Ishikawa (cell line): ENCODE measurements around the gene FAM181B.

Experiments used
- CEBPB ChIP-seq: IDR thresholded peaks from 2 replicates; pipeline ENCODE4 v1.6.1; 2012
- CREB1 ChIP-seq: IDR thresholded peaks from 2 replicates; pipeline ENCODE4 v1.6.1; 2012; ENCODE audit warnings: low read depth
- EGR1 ChIP-seq: IDR thresholded peaks from 2 replicates; pipeline ENCODE4 v1.6.1; 2012
- EP300 ChIP-seq: IDR thresholded peaks from 2 replicates; pipeline ENCODE4 v1.6.1; 2012; ENCODE audit warnings: borderline replicate concordance
- FOXM1 ChIP-seq: IDR thresholded peaks from 2 replicates; pipeline ENCODE4 v1.6.1; 2012; ENCODE audit warnings: low read depth, borderline replicate concordance
- NFIC ChIP-seq: IDR thresholded peaks from 2 replicates; pipeline ENCODE4 v1.6.1; 2012
- RAD21 ChIP-seq: IDR thresholded peaks from 2 replicates; pipeline ENCODE4 v1.6.1; 2012; ENCODE audit warnings: low read depth
- TAF1 ChIP-seq: IDR thresholded peaks from 2 replicates; pipeline ENCODE4 v1.6.1; 2012; ENCODE audit warnings: low read depth, mild to moderate bottlenecking
- TCF12 ChIP-seq: IDR thresholded peaks from 2 replicates; pipeline ENCODE4 v1.6.1; 2012; ENCODE audit warnings: low read depth
- TEAD4 ChIP-seq: IDR thresholded peaks from 2 replicates; pipeline ENCODE4 v1.6.1; 2012
- YY1 ChIP-seq: IDR thresholded peaks from 2 replicates; pipeline ENCODE4 v1.6.1; 2012; ENCODE audit warnings: low read depth
- ZBTB7A ChIP-seq: IDR thresholded peaks from 2 replicates; pipeline ENCODE4 v1.6.1; 2012; ENCODE audit warnings: low read depth
- TF ChIP-seq, protein P1 (sequence below): IDR thresholded peaks from 2 replicates; pipeline ENCODE4 v1.6.1; 2012
- TF ChIP-seq, protein P2 (sequence below): IDR thresholded peaks from 2 replicates; pipeline ENCODE4 v1.6.1; 2012; ENCODE audit warnings: low read depth, mild to moderate bottlenecking
- TF ChIP-seq, protein P3 (sequence below): IDR thresholded peaks from 2 replicates; pipeline ENCODE4 v1.6.1; 2012

The FAM181B gene

DNA sequence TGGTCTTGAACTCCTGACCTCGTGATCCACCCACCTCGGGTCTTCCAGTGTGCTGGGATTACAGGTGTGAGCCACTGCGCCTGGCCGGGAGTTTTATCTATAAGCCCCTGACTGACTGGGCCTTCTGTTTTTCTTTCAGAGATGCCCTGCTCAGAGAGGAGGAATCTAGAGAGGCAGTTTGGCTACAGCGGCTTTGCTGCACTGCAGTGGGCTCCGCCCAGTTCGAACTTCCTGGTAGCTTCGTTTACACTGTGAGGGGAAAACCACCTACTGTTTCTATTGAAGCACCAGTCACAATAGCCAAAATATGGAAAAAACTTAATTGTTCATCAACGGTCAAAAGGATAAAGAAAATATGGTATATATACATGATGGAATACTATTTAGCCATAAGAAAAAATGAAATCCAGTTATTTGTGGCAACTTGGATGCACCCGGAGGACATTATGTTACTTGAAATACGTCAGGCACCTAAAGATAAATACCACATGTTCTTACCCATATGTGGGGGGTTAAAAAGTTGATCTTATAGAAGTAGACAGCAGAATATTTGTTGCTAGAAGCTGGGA, 31.9 kb upstream of the FAM181B start:
- no peak for TF ChIP-seq FOXM1
- no peak for TF ChIP-seq TAF1
- TF ChIP-seq YY1, result no peak

DNA sequence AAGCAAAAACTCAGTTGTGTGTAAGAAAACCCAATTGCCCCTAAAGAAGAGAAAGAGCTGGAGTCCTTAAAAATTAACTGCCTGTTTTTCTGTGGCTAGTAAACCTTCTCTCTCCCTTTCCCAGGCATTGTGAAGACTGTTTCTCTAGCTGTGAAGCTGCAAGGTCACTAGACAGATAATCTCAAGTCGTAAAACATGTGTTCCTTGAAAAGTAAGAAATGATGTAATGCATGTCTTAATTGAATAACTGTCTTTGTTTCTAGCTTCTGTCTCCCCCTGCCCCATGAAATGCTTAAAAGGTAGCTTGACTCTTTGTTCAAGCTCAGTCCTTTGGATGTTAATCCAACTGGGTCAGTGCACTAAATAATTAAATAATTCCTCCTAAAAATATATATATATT, 29.5 kb upstream of the FAM181B start:
- no peak for TF ChIP-seq EP300
- no peak for TF ChIP-seq EGR1
- no peak for TF ChIP-seq FOXM1
- TF ChIP-seq ZBTB7A, result no peak
- TF ChIP-seq, protein P1, sequence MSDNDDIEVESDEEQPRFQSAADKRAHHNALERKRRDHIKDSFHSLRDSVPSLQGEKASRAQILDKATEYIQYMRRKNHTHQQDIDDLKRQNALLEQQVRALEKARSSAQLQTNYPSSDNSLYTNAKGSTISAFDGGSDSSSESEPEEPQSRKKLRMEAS, result no peak
- no peak for TF ChIP-seq NFIC
- TF ChIP-seq CEBPB, result no peak
- TF ChIP-seq YY1, result no peak
- TF ChIP-seq, protein P2, sequence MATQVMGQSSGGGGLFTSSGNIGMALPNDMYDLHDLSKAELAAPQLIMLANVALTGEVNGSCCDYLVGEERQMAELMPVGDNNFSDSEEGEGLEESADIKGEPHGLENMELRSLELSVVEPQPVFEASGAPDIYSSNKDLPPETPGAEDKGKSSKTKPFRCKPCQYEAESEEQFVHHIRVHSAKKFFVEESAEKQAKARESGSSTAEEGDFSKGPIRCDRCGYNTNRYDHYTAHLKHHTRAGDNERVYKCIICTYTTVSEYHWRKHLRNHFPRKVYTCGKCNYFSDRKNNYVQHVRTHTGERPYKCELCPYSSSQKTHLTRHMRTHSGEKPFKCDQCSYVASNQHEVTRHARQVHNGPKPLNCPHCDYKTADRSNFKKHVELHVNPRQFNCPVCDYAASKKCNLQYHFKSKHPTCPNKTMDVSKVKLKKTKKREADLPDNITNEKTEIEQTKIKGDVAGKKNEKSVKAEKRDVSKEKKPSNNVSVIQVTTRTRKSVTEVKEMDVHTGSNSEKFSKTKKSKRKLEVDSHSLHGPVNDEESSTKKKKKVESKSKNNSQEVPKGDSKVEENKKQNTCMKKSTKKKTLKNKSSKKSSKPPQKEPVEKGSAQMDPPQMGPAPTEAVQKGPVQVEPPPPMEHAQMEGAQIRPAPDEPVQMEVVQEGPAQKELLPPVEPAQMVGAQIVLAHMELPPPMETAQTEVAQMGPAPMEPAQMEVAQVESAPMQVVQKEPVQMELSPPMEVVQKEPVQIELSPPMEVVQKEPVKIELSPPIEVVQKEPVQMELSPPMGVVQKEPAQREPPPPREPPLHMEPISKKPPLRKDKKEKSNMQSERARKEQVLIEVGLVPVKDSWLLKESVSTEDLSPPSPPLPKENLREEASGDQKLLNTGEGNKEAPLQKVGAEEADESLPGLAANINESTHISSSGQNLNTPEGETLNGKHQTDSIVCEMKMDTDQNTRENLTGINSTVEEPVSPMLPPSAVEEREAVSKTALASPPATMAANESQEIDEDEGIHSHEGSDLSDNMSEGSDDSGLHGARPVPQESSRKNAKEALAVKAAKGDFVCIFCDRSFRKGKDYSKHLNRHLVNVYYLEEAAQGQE, result no peak
- TF ChIP-seq CREB1, result no peak
- no peak for TF ChIP-seq RAD21
- no peak for TF ChIP-seq TAF1
- no peak for TF ChIP-seq TCF12

DNA sequence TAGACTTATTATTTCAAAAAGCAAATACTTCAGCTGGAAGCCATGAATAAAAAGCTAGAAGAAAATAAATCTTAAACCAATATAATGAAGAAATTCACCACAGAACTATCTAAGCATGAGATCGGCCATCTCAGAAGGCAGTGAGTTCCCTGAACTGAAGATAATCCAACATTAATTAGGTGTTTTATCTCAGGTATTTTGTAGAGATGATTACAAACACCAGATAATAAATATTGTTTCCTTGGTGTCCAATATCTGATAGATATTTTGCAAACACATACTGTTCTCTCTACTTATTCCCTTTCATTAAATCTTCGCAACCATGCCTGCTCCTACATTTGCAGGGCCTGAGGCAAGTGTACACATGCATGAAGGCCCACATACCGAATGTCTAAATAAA, 26.0 kb upstream of the FAM181B start:
- TF ChIP-seq RAD21 (no peak), TAF1 (no peak), EP300 (no peak), CEBPB (no peak), TEAD4 (no peak), NFIC (no peak), YY1 (no peak), ZBTB7A (no peak), FOXM1 (no peak), TCF12 (no peak), CREB1 (no peak), EGR1 (no peak)
- TF ChIP-seq, protein P2, result no peak
- TF ChIP-seq, protein P1, result no peak
- TF ChIP-seq, protein P3, sequence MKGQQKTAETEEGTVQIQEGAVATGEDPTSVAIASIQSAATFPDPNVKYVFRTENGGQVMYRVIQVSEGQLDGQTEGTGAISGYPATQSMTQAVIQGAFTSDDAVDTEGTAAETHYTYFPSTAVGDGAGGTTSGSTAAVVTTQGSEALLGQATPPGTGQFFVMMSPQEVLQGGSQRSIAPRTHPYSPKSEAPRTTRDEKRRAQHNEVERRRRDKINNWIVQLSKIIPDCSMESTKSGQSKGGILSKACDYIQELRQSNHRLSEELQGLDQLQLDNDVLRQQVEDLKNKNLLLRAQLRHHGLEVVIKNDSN, result no peak

DNA sequence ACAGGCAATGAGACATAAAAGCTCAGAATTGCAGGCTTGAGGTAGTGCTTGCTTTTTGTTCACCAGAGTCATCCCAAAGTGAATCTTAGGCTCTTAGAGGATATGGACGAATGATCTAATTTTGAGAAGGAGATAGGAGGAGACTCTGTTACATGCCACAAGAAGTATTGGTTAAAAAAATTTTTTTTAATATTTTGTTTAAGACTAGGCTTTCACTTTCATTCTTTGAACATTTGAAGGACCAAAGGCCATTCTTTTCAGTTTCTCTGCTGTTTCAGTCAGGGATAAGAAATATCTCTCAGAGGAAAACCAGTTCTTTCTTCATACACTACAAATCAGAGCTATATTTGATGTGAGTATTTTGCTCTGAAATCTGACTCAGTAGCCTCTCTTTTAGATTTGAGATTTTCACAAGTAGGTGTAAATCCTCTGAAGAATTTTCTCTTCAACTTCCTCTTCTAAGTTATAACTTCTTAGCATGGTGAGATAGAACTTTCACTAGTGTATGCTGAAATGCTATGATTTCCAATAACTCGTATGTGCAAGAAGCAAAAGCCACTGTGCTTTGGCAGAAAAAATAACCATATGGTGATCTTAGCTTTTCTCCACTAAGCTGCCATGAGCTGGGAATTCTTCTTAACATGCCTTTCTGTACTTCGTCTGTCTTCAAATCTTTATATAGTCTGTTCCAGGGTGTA, 24.1 kb upstream of the FAM181B start:
- no peak for TF ChIP-seq TCF12
- no peak for TF ChIP-seq RAD21
- no peak for TF ChIP-seq EP300
- TF ChIP-seq NFIC, result no peak
- TF ChIP-seq TEAD4, result no peak
- no peak for TF ChIP-seq CREB1
- TF ChIP-seq, protein P3, result no peak
- TF ChIP-seq EGR1, result no peak
- TF ChIP-seq YY1, result no peak
- TF ChIP-seq TAF1, result no peak
- no peak for TF ChIP-seq CEBPB
- TF ChIP-seq ZBTB7A, result no peak
- no peak for TF ChIP-seq FOXM1
- TF ChIP-seq, protein P1, result no peak
- TF ChIP-seq, protein P2, result no peak
